ENCODE measurements around the gene MACROD1.
A peak's percentile ranks its signal among the peaks of the same experiment; 100 is the strongest.

Gene MACROD1

GRCh38 chr11:64090806-64091516 lies 75.0 kb downstream of the MACROD1 start:
- H3K4me3 ChIP-seq (ENCODE audit: low read depth, low read length), result no peak overlapping the region
- peak; percentile 26 for TF ChIP-seq CTCF (conservative IDR thresholded peaks at IDR 0.05; ENCODE audit: low read depth, low read length)
- peak; percentile 66 for DNase-seq (ENCODE audit: low read depth)

GRCh38 chr11:64089915-64090805 lies 75.8 kb downstream of the MACROD1 start:
- DNase-seq (ENCODE audit: low read depth), result no peak
- no peak for TF ChIP-seq CTCF (conservative IDR thresholded peaks at IDR 0.05; ENCODE audit: low read depth, low read length)
- no peak overlapping the region for H3K4me3 ChIP-seq (ENCODE audit: low read depth, low read length)

GRCh38 chr11:64089493-64089892 lies 76.4 kb downstream of the MACROD1 start:
- no peak overlapping the region for H3K4me3 ChIP-seq (ENCODE audit: low read depth, low read length)
- TF ChIP-seq CTCF (conservative IDR thresholded peaks at IDR 0.05; ENCODE audit: low read depth, low read length), result no peak

GRCh38 chr11:64089027-64089360 lies 76.9 kb downstream of the MACROD1 start:
- no peak overlapping the region for H3K4me3 ChIP-seq (ENCODE audit: low read depth, low read length)
- no peak for TF ChIP-seq CTCF (conservative IDR thresholded peaks at IDR 0.05; ENCODE audit: low read depth, low read length)
- DNase-seq (ENCODE audit: low read depth), result no peak

More at GRCh38 chr11:64089493-64089892, 76.4 kb downstream of the MACROD1 start:
- no peak for DNase-seq (ENCODE audit: low read depth)

GRCh38 chr11:64088162-64089026 lies 77.5 kb downstream of the MACROD1 start:
- peak; percentile 42 for TF ChIP-seq CTCF (conservative IDR thresholded peaks at IDR 0.05; ENCODE audit: low read depth, low read length)
- DNase-seq (ENCODE audit: low read depth), result no peak

GRCh38 chr11:64086258-64087123 lies 79.4 kb downstream of the MACROD1 start:
- no peak for TF ChIP-seq CTCF (conservative IDR thresholded peaks at IDR 0.05; ENCODE audit: low read depth, low read length)
- DNase-seq (ENCODE audit: low read depth), result peak; percentile 21
- no peak overlapping the region for H3K4me3 ChIP-seq (ENCODE audit: low read depth, low read length)

More at GRCh38 chr11:64088162-64089026, 77.5 kb downstream of the MACROD1 start:
- H3K4me3 ChIP-seq (ENCODE audit: low read depth, low read length), result no peak overlapping the region

Measured in choroid plexus epithelial cell (primary cell).